ENCODE data around the gene TNS3.

The TNS3 gene

GRCh38 chr7:47405286-47405904, 176.5 kb downstream of the TNS3 start:
- Histone ChIP-seq H3K9me3 (ENCODE audit: control insufficient read depth, insufficient read depth, low read length) (no peaks in the 10 kb centered on the region), H3K4me1 (ENCODE audit: insufficient read depth, low read length) (peaks cover 6% of the 10 kb centered on the region), H3K36me3 (ENCODE audit: insufficient read depth, low read length) (peaks cover 3% of the 10 kb centered on the region; the same call in 1 of the 2 replicates)

GRCh38 chr7:47404010-47404409, 177.9 kb downstream of the TNS3 start:
- H3K9ac ChIP-seq (ENCODE audit: low read depth, low read length) = no peak overlapping the region
- peaks cover 6% of the 10 kb centered on the region for H3K4me1 ChIP-seq (ENCODE audit: insufficient read depth, low read length)
- H3K36me3 ChIP-seq (ENCODE audit: insufficient read depth, low read length) = peaks cover 3% of the 10 kb centered on the region; the same call in 1 of the 2 replicates
- no peaks in the 10 kb centered on the region for H3K9me3 ChIP-seq (ENCODE audit: control insufficient read depth, insufficient read depth, low read length)

More at GRCh38 chr7:47405286-47405904, 176.5 kb downstream of the TNS3 start:
- H3K9ac ChIP-seq (ENCODE audit: low read depth, low read length) = no peak overlapping the region

- H3K9ac ChIP-seq (ENCODE audit: low read depth, low read length) = no peak overlapping the region
- H3K9me3 ChIP-seq (ENCODE audit: control insufficient read depth, insufficient read depth, low read length) = no peaks in the 10 kb centered on the region
- H3K36me3 ChIP-seq (ENCODE audit: insufficient read depth, low read length) = peaks cover 3% of the 10 kb centered on the region; the same call in 1 of the 2 replicates
- H3K4me1 ChIP-seq (ENCODE audit: insufficient read depth, low read length) = peaks cover 6% of the 10 kb centered on the region
Observed at GRCh38 chr7:47402941-47403866, 178.7 kb downstream of the TNS3 start.

- Histone ChIP-seq H3K36me3 (ENCODE audit: insufficient read depth, low read length) (peaks cover 3% of the 10 kb centered on the region; the same call in 1 of the 2 replicates), H3K4me1 (ENCODE audit: insufficient read depth, low read length) (peaks cover 6% of the 10 kb centered on the region), H3K9ac (ENCODE audit: low read depth, low read length) (no peak overlapping the region), H3K9me3 (ENCODE audit: control insufficient read depth, insufficient read depth, low read length) (no peaks in the 10 kb centered on the region)
Observed at GRCh38 chr7:47401611-47402570, 180.0 kb downstream of the TNS3 start.

GRCh38 chr7:47400741-47401206, 181.1 kb downstream of the TNS3 start:
- no peak overlapping the region for H3K9ac ChIP-seq (ENCODE audit: low read depth, low read length)

GRCh38 chr7:47400001-47400400, 181.9 kb downstream of the TNS3 start:
- Histone ChIP-seq H3K36me3 (ENCODE audit: insufficient read depth, low read length) (peaks cover 2% of the 10 kb centered on the region; the same call in 1 of the 2 replicates), H3K9ac (ENCODE audit: low read depth, low read length) (no peak overlapping the region)

More at GRCh38 chr7:47400741-47401206, 181.1 kb downstream of the TNS3 start:
- peaks cover 6% of the 10 kb centered on the region for H3K4me1 ChIP-seq (ENCODE audit: insufficient read depth, low read length)
- H3K36me3 ChIP-seq (ENCODE audit: insufficient read depth, low read length) = peaks cover 3% of the 10 kb centered on the region; the same call in 1 of the 2 replicates
- H3K9me3 ChIP-seq (ENCODE audit: control insufficient read depth, insufficient read depth, low read length) = no peaks in the 10 kb centered on the region

GRCh38 chr7:47394751-47395252, 187.1 kb downstream of the TNS3 start:
- Histone ChIP-seq H3K36me3 (ENCODE audit: insufficient read depth, low read length) (no peaks in the 10 kb centered on the region), H3K9me3 (ENCODE audit: control insufficient read depth, insufficient read depth, low read length) (no peaks in the 10 kb centered on the region), H3K4me1 (ENCODE audit: insufficient read depth, low read length) (no peaks in the 10 kb centered on the region), H3K9ac (ENCODE audit: low read depth, low read length) (no peak overlapping the region)

More at GRCh38 chr7:47400001-47400400, 181.9 kb downstream of the TNS3 start:
- H3K4me1 ChIP-seq (ENCODE audit: insufficient read depth, low read length) = peaks cover 6% of the 10 kb centered on the region
- no peaks in the 10 kb centered on the region for H3K9me3 ChIP-seq (ENCODE audit: control insufficient read depth, insufficient read depth, low read length)

- Histone ChIP-seq H3K36me3 (ENCODE audit: insufficient read depth, low read length) (no peaks in the 10 kb centered on the region), H3K4me1 (ENCODE audit: insufficient read depth, low read length) (no peaks in the 10 kb centered on the region), H3K9ac (ENCODE audit: low read depth, low read length) (no peak overlapping the region), H3K9me3 (ENCODE audit: control insufficient read depth, insufficient read depth, low read length) (no peaks in the 10 kb centered on the region)
Observed at GRCh38 chr7:47394216-47394615, 187.7 kb downstream of the TNS3 start.

GRCh38 chr7:47393406-47393805, 188.5 kb downstream of the TNS3 start:
- H3K4me1 ChIP-seq (ENCODE audit: insufficient read depth, low read length) = no peaks in the 10 kb centered on the region
- H3K9ac ChIP-seq (ENCODE audit: low read depth, low read length) = no peak overlapping the region
- no peaks in the 10 kb centered on the region for H3K9me3 ChIP-seq (ENCODE audit: control insufficient read depth, insufficient read depth, low read length)
- H3K36me3 ChIP-seq (ENCODE audit: insufficient read depth, low read length) = no peaks in the 10 kb centered on the region

GRCh38 chr7:47392241-47392759, 189.6 kb downstream of the TNS3 start:
- Histone ChIP-seq H3K4me1 (ENCODE audit: insufficient read depth, low read length) (no peaks in the 10 kb centered on the region), H3K36me3 (ENCODE audit: insufficient read depth, low read length) (no peaks in the 10 kb centered on the region), H3K9ac (ENCODE audit: low read depth, low read length) (no peak overlapping the region), H3K9me3 (ENCODE audit: control insufficient read depth, insufficient read depth, low read length) (no peaks in the 10 kb centered on the region)

- Histone ChIP-seq H3K9me3 (ENCODE audit: control insufficient read depth, insufficient read depth, low read length) (no peaks in the 10 kb centered on the region), H3K36me3 (ENCODE audit: insufficient read depth, low read length) (no peaks in the 10 kb centered on the region), H3K9ac (ENCODE audit: low read depth, low read length) (no peak overlapping the region), H3K4me1 (ENCODE audit: insufficient read depth, low read length) (no peaks in the 10 kb centered on the region)
Observed at GRCh38 chr7:47391726-47392125, 190.2 kb downstream of the TNS3 start.

GRCh38 chr7:47390914-47391313, 191.0 kb downstream of the TNS3 start:
- Histone ChIP-seq H3K36me3 (ENCODE audit: insufficient read depth, low read length) (no peaks in the 10 kb centered on the region), H3K9ac (ENCODE audit: low read depth, low read length) (no peak overlapping the region), H3K9me3 (ENCODE audit: control insufficient read depth, insufficient read depth, low read length) (no peaks in the 10 kb centered on the region), H3K4me1 (ENCODE audit: insufficient read depth, low read length) (no peaks in the 10 kb centered on the region)

- no peaks in the 10 kb centered on the region for H3K9me3 ChIP-seq (ENCODE audit: control insufficient read depth, insufficient read depth, low read length)
- H3K9ac ChIP-seq (ENCODE audit: low read depth, low read length) = no peak overlapping the region
- no peaks in the 10 kb centered on the region for H3K36me3 ChIP-seq (ENCODE audit: insufficient read depth, low read length)
- no peaks in the 10 kb centered on the region for H3K4me1 ChIP-seq (ENCODE audit: insufficient read depth, low read length)
Observed at GRCh38 chr7:47389923-47390630, 191.8 kb downstream of the TNS3 start.
